ENCODE measurements around the gene AUP1. TPM values are rescaled to one million over a fixed set of nuclear protein-coding genes. Genes with fewer than 3 reads are reported as not detected.

Gene AUP1
- total and polyA plus RNA-seq, 2 experiments from 2014 or later, result 98.7 to 105 TPM

DNA sequence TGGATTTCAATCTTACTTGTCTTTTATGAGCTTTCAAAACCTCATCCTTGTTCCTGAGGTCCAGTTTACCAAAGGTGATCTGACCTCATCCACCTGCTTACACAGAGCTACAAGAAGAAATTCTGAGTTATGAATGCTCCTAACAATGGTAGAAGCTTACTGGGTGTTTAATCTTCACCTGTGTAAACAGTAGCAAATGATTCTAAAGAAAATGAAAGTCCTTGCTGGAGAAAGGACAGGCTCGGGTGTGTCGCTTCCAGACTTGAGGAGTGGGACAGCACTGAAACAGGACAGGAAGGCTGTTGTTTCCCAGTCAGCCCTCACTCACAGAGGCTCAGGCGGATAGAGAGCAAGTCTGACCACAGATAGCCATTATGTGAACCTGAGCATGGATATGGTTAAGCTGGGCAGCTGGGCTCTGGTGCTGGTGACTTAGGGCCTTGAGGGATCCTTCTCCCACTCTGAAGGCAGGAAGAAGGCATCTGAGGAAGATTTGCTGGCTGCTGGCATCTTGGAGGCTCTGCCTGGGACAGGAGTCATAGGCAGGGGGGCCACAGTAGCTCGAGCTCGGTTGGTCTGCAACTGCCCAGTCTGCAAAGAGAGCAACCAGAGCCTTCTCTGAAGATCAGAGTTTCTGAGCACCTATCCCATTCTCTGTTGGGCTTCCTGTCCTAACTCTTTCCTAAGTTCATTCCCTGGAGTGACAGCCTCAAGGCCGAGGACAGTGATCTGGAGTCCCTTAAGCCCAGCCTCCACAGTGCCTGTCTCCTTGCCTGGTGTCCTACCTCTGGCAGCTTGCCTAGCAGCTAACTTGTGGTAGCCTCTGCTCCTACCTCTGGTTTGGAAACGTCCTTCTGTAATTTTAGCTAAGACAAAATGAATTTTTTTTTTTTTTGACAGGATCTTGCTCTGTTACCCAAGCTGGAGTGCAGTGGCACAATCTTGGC, 29.1 kb upstream of the AUP1 start:
- Histone ChIP-seq H3K27ac (ENCODE audit: low read depth) (no peak overlapping the region), H4K20me1 (replicated peaks; ENCODE audit: insufficient read depth) (no peaks in the 10 kb centered on the region), H3K4me2 (no peak overlapping the region), H3F3A (replicated peaks; ENCODE audit: low read depth) (no peaks in the 10 kb centered on the region; the same call in 1 of the 2 replicates), H3K27me3 (ENCODE audit: insufficient read depth) (peaks cover 58% of the 10 kb centered on the region), H3K79me2 (replicated peaks; ENCODE audit: insufficient read depth) (no peaks in the 10 kb centered on the region), H3K4me1 (ENCODE audit: insufficient read depth) (peaks cover 10% of the 10 kb centered on the region), H3K4me3 (no peak overlapping the region), H3K36me3 (ENCODE audit: insufficient read depth) (no peaks in the 10 kb centered on the region), H3K9me2 (ENCODE audit: insufficient read depth) (no peaks in the 10 kb centered on the region), H2AFZ (no peak overlapping the region)
- no peak for ATAC-seq
- no peak overlapping the region for H3K4me3 Mint-ChIP-seq
- no peak overlapping the region for H3K27ac Mint-ChIP-seq
- TF ChIP-seq NANOG (IDR thresholded peaks at IDR 0.05; ENCODE audit: borderline replicate concordance) (no peak), POLR2AphosphoS5 (IDR thresholded peaks at IDR 0.05; ENCODE audit: low read depth) (no peak), ETS1 (IDR thresholded peaks at IDR 0.05) (no peak), ZNF331 (CRISPR knock-in tag; IDR thresholded peaks at IDR 0.05; ENCODE audit: low read depth) (no peak), ZNF114 (CRISPR knock-in tag; IDR thresholded peaks at IDR 0.05) (no peak), CTCF (conservative IDR thresholded peaks at IDR 0.05; ENCODE audit: low read depth in 2 of 2) (no peak), EZH2phosphoT487 (IDR thresholded peaks at IDR 0.05; ENCODE audit: unreplicated experiment) (no peak), STAT1 (IDR thresholded peaks at IDR 0.05; ENCODE audit: unreplicated experiment) (no peak), CREB1 (CRISPR knock-in tag; IDR thresholded peaks at IDR 0.05; ENCODE audit: low read depth) (no peak), EZH2 (IDR thresholded peaks at IDR 0.05; ENCODE audit: low read depth, unreplicated experiment) (no peak), JUNB (IDR thresholded peaks at IDR 0.05; ENCODE audit: unreplicated experiment) (no peak)
- TF ChIP-seq, protein P1, sequence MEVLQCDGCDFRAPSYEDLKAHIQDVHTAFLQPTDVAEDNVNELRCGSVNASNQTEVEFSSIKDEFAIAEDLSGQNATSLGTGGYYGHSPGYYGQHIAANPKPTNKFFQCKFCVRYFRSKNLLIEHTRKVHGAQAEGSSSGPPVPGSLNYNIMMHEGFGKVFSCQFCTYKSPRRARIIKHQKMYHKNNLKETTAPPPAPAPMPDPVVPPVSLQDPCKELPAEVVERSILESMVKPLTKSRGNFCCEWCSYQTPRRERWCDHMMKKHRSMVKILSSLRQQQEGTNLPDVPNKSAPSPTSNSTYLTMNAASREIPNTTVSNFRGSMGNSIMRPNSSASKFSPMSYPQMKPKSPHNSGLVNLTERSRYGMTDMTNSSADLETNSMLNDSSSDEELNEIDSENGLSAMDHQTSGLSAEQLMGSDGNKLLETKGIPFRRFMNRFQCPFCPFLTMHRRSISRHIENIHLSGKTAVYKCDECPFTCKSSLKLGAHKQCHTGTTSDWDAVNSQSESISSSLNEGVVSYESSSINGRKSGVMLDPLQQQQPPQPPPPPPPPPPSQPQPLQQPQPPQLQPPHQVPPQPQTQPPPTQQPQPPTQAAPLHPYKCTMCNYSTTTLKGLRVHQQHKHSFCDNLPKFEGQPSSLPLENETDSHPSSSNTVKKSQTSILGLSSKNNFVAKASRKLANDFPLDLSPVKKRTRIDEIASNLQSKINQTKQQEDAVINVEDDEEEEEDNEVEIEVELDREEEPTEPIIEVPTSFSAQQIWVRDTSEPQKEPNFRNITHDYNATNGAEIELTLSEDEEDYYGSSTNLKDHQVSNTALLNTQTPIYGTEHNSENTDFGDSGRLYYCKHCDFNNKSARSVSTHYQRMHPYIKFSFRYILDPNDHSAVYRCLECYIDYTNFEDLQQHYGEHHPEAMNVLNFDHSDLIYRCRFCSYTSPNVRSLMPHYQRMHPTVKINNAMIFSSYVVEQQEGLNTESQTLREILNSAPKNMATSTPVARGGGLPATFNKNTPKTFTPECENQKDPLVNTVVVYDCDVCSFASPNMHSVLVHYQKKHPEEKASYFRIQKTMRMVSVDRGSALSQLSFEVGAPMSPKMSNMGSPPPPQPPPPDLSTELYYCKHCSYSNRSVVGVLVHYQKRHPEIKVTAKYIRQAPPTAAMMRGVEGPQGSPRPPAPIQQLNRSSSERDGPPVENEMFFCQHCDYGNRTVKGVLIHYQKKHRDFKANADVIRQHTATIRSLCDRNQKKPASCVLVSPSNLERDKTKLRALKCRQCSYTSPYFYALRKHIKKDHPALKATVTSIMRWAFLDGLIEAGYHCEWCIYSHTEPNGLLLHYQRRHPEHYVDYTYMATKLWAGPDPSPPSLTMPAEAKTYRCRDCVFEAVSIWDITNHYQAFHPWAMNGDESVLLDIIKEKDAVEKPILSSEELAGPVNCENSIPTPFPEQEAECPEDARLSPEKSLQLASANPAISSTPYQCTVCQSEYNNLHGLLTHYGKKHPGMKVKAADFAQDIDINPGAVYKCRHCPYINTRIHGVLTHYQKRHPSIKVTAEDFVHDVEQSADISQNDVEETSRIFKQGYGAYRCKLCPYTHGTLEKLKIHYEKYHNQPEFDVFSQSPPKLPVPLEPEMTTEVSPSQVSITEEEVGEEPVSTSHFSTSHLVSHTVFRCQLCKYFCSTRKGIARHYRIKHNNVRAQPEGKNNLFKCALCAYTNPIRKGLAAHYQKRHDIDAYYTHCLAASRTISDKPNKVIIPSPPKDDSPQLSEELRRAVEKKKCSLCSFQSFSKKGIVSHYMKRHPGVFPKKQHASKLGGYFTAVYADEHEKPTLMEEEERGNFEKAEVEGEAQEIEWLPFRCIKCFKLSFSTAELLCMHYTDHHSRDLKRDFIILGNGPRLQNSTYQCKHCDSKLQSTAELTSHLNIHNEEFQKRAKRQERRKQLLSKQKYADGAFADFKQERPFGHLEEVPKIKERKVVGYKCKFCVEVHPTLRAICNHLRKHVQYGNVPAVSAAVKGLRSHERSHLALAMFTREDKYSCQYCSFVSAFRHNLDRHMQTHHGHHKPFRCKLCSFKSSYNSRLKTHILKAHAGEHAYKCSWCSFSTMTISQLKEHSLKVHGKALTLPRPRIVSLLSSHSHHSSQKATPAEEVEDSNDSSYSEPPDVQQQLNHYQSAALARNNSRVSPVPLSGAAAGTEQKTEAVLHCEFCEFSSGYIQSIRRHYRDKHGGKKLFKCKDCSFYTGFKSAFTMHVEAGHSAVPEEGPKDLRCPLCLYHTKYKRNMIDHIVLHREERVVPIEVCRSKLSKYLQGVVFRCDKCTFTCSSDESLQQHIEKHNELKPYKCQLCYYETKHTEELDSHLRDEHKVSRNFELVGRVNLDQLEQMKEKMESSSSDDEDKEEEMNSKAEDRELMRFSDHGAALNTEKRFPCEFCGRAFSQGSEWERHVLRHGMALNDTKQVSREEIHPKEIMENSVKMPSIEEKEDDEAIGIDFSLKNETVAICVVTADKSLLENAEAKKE (CRISPR knock-in tag; IDR thresholded peaks at IDR 0.05), result no peak
- TF ChIP-seq, protein P2, sequence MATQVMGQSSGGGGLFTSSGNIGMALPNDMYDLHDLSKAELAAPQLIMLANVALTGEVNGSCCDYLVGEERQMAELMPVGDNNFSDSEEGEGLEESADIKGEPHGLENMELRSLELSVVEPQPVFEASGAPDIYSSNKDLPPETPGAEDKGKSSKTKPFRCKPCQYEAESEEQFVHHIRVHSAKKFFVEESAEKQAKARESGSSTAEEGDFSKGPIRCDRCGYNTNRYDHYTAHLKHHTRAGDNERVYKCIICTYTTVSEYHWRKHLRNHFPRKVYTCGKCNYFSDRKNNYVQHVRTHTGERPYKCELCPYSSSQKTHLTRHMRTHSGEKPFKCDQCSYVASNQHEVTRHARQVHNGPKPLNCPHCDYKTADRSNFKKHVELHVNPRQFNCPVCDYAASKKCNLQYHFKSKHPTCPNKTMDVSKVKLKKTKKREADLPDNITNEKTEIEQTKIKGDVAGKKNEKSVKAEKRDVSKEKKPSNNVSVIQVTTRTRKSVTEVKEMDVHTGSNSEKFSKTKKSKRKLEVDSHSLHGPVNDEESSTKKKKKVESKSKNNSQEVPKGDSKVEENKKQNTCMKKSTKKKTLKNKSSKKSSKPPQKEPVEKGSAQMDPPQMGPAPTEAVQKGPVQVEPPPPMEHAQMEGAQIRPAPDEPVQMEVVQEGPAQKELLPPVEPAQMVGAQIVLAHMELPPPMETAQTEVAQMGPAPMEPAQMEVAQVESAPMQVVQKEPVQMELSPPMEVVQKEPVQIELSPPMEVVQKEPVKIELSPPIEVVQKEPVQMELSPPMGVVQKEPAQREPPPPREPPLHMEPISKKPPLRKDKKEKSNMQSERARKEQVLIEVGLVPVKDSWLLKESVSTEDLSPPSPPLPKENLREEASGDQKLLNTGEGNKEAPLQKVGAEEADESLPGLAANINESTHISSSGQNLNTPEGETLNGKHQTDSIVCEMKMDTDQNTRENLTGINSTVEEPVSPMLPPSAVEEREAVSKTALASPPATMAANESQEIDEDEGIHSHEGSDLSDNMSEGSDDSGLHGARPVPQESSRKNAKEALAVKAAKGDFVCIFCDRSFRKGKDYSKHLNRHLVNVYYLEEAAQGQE (IDR thresholded peaks at IDR 0.05; ENCODE audit: unreplicated experiment), result no peak
- no peaks in the 10 kb centered on the region for H3K36me3 Mint-ChIP-seq (ENCODE audit: low read depth)
- H3K4me1 Mint-ChIP-seq, result peaks cover 19% of the 10 kb centered on the region
- no peak for DNase-seq (ENCODE audit: low spot score)
- H3K27me3 Mint-ChIP-seq (ENCODE audit: insufficient read depth, low read depth, poor library complexity), result peaks cover 53% of the 10 kb centered on the region
- no peaks in the 10 kb centered on the region for H3K9me3 Mint-ChIP-seq
